A673 (cell line): ENCODE measurements around the gene TFIP11.

Experiments used
- EZH2 ChIP-seq: fragments of 200-600 bp; sonication (generic); IDR thresholded peaks from 2 replicates; pipeline ENCODE4 v1.6.1; 2017; ENCODE audit warnings: borderline replicate concordance, low read depth, mild to moderate bottlenecking, mixed read lengths, antibody characterized with exemption, low read length; ENCODE audit not compliant: poor library complexity, severe bottlenecking
- TF ChIP-seq, protein P1 (sequence below): fragments of 300-800, 200-600 bp; sonication (generic); conservative IDR thresholded peaks from 2 replicates; pipeline ENCODE4 v1.5.1; 2017; ENCODE audit warnings: low read depth, mild to moderate bottlenecking, antibody characterized with exemption, low read length, moderate library complexity, mixed read lengths

GRCh38 chr22:26482161-26482560, 30.1 kb downstream of the TFIP11 start:
- TF ChIP-seq, protein P1, sequence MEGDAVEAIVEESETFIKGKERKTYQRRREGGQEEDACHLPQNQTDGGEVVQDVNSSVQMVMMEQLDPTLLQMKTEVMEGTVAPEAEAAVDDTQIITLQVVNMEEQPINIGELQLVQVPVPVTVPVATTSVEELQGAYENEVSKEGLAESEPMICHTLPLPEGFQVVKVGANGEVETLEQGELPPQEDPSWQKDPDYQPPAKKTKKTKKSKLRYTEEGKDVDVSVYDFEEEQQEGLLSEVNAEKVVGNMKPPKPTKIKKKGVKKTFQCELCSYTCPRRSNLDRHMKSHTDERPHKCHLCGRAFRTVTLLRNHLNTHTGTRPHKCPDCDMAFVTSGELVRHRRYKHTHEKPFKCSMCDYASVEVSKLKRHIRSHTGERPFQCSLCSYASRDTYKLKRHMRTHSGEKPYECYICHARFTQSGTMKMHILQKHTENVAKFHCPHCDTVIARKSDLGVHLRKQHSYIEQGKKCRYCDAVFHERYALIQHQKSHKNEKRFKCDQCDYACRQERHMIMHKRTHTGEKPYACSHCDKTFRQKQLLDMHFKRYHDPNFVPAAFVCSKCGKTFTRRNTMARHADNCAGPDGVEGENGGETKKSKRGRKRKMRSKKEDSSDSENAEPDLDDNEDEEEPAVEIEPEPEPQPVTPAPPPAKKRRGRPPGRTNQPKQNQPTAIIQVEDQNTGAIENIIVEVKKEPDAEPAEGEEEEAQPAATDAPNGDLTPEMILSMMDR: no peak
- TF ChIP-seq EZH2: no peak
